Gastroesophageal sphincter (tissue), 3 donors: ENCODE measurements around the gene KRTAP5-1.

Source experiments
- EP300 ChIP-seq: sonication (generic); formaldehyde crosslinking; IDR thresholded peaks from one replicate; pipeline ENCODE4 v1.6.1; 2017; ENCODE audit warnings: antibody characterized with exemption, mild to moderate bottlenecking
- POLR2A ChIP-seq, 2 donors: fragments of 450-650 bp; IDR thresholded peaks; one replicate each; pipeline ENCODE4 v1.6.1; 2017; ENCODE audit warnings: antibody characterized with exemption in 2 of 2, mild to moderate bottlenecking in 2 of 2, moderate library complexity in 1 of 2
- TF ChIP-seq, protein P1 (sequence below), 4 experiments: fragments of 200-600 bp in 2 of 4; fragments of 450-650 bp in 2 of 4; sonication (generic) in 1 of 4; IDR thresholded peaks; one replicate each; pipeline ENCODE4 v1.5.1; 2017 to 2019; ENCODE audit warnings: antibody characterized with exemption in 4 of 4, mild to moderate bottlenecking in 2 of 4, moderate library complexity in 2 of 4

DNA sequence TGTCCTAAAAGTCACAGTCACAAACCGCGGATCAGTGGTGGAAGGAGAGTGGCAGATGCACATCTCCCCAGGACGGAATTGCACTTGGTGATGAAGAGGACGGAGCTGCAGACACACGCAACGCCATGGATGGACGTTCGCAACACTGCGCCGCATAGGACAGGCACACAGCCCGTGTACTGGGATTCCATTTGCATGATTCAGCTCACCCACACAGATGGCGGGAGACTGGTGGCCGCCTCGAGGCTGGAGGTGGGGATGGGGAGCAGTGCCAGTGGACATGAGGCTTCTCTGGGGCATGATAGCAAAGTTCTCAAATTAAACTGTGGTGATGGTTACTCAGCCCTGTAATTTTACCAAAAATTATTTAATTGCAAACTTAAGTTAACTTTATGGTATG, 50.4 kb downstream of the KRTAP5-1 start:
- TF ChIP-seq POLR2A (IDR thresholded peaks at IDR 0.05) = no peak
- no peak for TF ChIP-seq EP300
- TF ChIP-seq, protein P1, sequence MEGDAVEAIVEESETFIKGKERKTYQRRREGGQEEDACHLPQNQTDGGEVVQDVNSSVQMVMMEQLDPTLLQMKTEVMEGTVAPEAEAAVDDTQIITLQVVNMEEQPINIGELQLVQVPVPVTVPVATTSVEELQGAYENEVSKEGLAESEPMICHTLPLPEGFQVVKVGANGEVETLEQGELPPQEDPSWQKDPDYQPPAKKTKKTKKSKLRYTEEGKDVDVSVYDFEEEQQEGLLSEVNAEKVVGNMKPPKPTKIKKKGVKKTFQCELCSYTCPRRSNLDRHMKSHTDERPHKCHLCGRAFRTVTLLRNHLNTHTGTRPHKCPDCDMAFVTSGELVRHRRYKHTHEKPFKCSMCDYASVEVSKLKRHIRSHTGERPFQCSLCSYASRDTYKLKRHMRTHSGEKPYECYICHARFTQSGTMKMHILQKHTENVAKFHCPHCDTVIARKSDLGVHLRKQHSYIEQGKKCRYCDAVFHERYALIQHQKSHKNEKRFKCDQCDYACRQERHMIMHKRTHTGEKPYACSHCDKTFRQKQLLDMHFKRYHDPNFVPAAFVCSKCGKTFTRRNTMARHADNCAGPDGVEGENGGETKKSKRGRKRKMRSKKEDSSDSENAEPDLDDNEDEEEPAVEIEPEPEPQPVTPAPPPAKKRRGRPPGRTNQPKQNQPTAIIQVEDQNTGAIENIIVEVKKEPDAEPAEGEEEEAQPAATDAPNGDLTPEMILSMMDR (IDR thresholded peaks at IDR 0.05) = no peak
